HepG2 (cell line): ENCODE results near the gene GLI3. TPM values are rescaled to one million over a fixed set of nuclear protein-coding genes. Genes with fewer than 3 reads are reported as not detected.

Experiments used
- ATAC-seq: fragments of 200-7000 bp; cut with Tn5 transposase; 3 replicates; pipeline ENCODE4 v1.9.1; 2020; ENCODE audit warnings: mild to moderate bottlenecking, moderate library complexity
- BruUV-seq: library from RNA; stranded (reverse); fragments of 400-500 nt; replicated peaks from 2 replicates; lab custom pipeline; 2021; lab: Mats Ljungman, UMichigan
- CTCF ChIA-PET: fragments of 300-600 bp; formaldehyde crosslinking; extraction: SDS; loops from one replicate; lab custom pipeline; 2021; ENCODE audit warnings: low total read pairs, inconsistent platforms, low intra/inter-chr PET ratio; lab: Yijun Ruan, JAX
- POLR2A ChIA-PET: fragments of 350-600 bp; sonication (Branson Sonifier 250); formaldehyde crosslinking; loops from one replicate; lab custom pipeline; 2020; ENCODE audit warnings: antibody characterized with exemption, inconsistent platforms; lab: Yijun Ruan, JAX
- DNase-seq: peaks from one replicate; pipeline ENCODE4 v3.0.0-alpha.2; 2015; ENCODE audit warnings: low spot score
- FAIRE-seq: peaks from 3 replicates; lab custom pipeline; 2011; peaks lifted over from hg19 to GRCh38; lab: Jason Lieb, UNC
- H2AFZ ChIP-seq: one replicate; pipeline ENCODE4 v1.6.1; 2011; ENCODE audit warnings: low read length, inconsistent platforms
- H3K27ac ChIP-seq: fragments of 300-600 bp; 3 replicates; pipeline ENCODE4 v1.8.0; 2011; ENCODE audit warnings: mixed run types, mild to moderate bottlenecking, mixed read lengths, low read length, inconsistent platforms; ENCODE audit not compliant: insufficient read depth; ENCODE audit errors: extremely low read length
- H3K27me3 ChIP-seq, 2 experiments: fragments of 200-600 bp in 1 of 2; 2 replicates in 1 of 2; 3 replicates in 1 of 2; pipeline versions ENCODE4 v1.6.0 to v1.8.0; 2011; ENCODE audit warnings: low read length in 2 of 2, mild to moderate bottlenecking in 2 of 2, moderate library complexity in 2 of 2, inconsistent platforms in 1 of 2; ENCODE audit not compliant: insufficient read depth in 2 of 2, control insufficient read depth in 1 of 2
- H3K36me3 ChIP-seq, 2 experiments: fragments of 200-600 bp in 1 of 2; replicated peaks in 1 of 2; 2 replicates in 1 of 2; 3 replicates in 1 of 2; pipeline versions ENCODE4 v1.5.1 to v1.8.0; 2011; ENCODE audit warnings: low read length in 2 of 2, inconsistent platforms in 1 of 2; ENCODE audit not compliant: insufficient read depth in 2 of 2, control insufficient read depth in 1 of 2
- H3K4me1 ChIP-seq: 2 replicates; pipeline ENCODE4 v1.5.1; 2012; ENCODE audit warnings: low read length, inconsistent platforms; ENCODE audit not compliant: insufficient read depth
- H3K4me2 ChIP-seq: 2 replicates; pipeline ENCODE4 v1.6.0; 2011; ENCODE audit warnings: low read depth, low read length, inconsistent platforms
- H3K4me3 ChIP-seq, 3 experiments: fragments of 200-600 bp in 1 of 3; sonication (generic), shearing (Covaris generic) in 1 of 3; replicated peaks in 1 of 3; 2 replicates each; pipeline ENCODE4 v1.5.1; 2011 to 2016; ENCODE audit warnings: low read length in 3 of 3, inconsistent platforms in 2 of 3, low read depth in 2 of 3, mild to moderate bottlenecking in 2 of 3, control low read depth in 1 of 3, mixed read lengths in 1 of 3; ENCODE audit not compliant: insufficient read depth in 1 of 3
- H3K79me2 ChIP-seq: one replicate; pipeline ENCODE4 v1.6.1; 2011; ENCODE audit warnings: low read length, inconsistent platforms; ENCODE audit not compliant: insufficient read depth
- H3K9ac ChIP-seq: 2 replicates; pipeline ENCODE4 v1.6.0; 2011; ENCODE audit warnings: mild to moderate bottlenecking, low read depth, low read length, inconsistent platforms; ENCODE audit not compliant: insufficient read depth
- H3K9me3 ChIP-seq: 2 replicates; pipeline ENCODE4 v1.5.1; 2012; ENCODE audit warnings: mild to moderate bottlenecking, low read length
- H4K20me1 ChIP-seq: 2 replicates; pipeline ENCODE4 v1.6.0; 2011; ENCODE audit warnings: inconsistent platforms, mild to moderate bottlenecking, low read length, moderate library complexity; ENCODE audit not compliant: insufficient read depth
- ARNTL ChIP-seq: sonication (generic); formaldehyde crosslinking; IDR thresholded peaks from 2 replicates; pipeline ENCODE4 v1.4.0; 2020; ENCODE audit warnings: mild to moderate bottlenecking, missing genetic modification reagents
- CREM ChIP-seq, 2 experiments: sonication (generic) in 1 of 2; formaldehyde crosslinking in 1 of 2; IDR thresholded peaks; 2 replicates each; pipeline versions ENCODE4 v1.4.0 to v1.6.1; 2016 to 2020; ENCODE audit warnings: antibody characterized with exemption in 1 of 2, mild to moderate bottlenecking in 1 of 2, missing genetic modification reagents in 1 of 2
- GATA4 ChIP-seq: sonication (generic); IDR thresholded peaks from 2 replicates; pipeline ENCODE4 v1.6.1; 2016; ENCODE audit warnings: antibody characterized with exemption, low read depth, borderline replicate concordance
- MAX ChIP-seq: IDR thresholded peaks from 2 replicates; pipeline ENCODE4 v1.6.1; 2012; ENCODE audit warnings: inconsistent platforms
- MBNL3 ChIP-seq: fragments of 250-450 bp; sonication (Bioruptor Pico); conservative IDR thresholded peaks from 2 replicates; pipeline ENCODE4 v1.8.0; 2022; ENCODE audit warnings: mild to moderate bottlenecking, inconsistent platforms
- MEIS1 ChIP-seq: sonication (generic); formaldehyde crosslinking; IDR thresholded peaks from 2 replicates; pipeline ENCODE4 v1.9.0; 2021; ENCODE audit warnings: mild to moderate bottlenecking, missing genetic modification reagents, moderate library complexity, borderline replicate concordance
- MYC ChIP-seq: sonication (generic); formaldehyde crosslinking; IDR thresholded peaks from 2 replicates; pipeline ENCODE4 v1.9.0; 2021; ENCODE audit warnings: missing genetic modification reagents, borderline replicate concordance
- NR2F1 ChIP-seq, 2 experiments: fragments of 450-650 bp in 1 of 2; formaldehyde crosslinking in 1 of 2; IDR thresholded peaks; 2 replicates each; pipeline versions ENCODE4 v1.5.0 to v1.6.1; 2016 to 2020; ENCODE audit warnings: mild to moderate bottlenecking in 1 of 2, missing compliant biosample characterization in 1 of 2, missing genetic modification reagents in 1 of 2, moderate library complexity in 1 of 2
- NR2F6 ChIP-seq, 2 experiments: IDR thresholded peaks; 2 replicates each; pipeline ENCODE4 v1.6.1; 2016; ENCODE audit warnings: antibody characterized with exemption in 1 of 2, mild to moderate bottlenecking in 1 of 2
- ONECUT2 ChIP-seq: sonication (generic); formaldehyde crosslinking; IDR thresholded peaks from 2 replicates; pipeline ENCODE4 v1.4.0; 2020; ENCODE audit warnings: missing genetic modification reagents
- PITX1 ChIP-seq: sonication (generic); formaldehyde crosslinking; IDR thresholded peaks from 2 replicates; pipeline ENCODE4 v1.5.1; 2020; ENCODE audit warnings: mild to moderate bottlenecking, missing genetic modification reagents
- POLR2G ChIP-seq: fragments of 200-400 bp; formaldehyde crosslinking; IDR thresholded peaks from 2 replicates; pipeline ENCODE4 v1.6.1; 2018; ENCODE audit warnings: mild to moderate bottlenecking, low read depth, low read length, moderate library complexity
- RCOR2 ChIP-seq: IDR thresholded peaks from 2 replicates; pipeline ENCODE4 v1.6.1; 2016; ENCODE audit warnings: missing biosample characterization, missing genetic modification reagents
- SALL1 ChIP-seq: sonication (generic); formaldehyde crosslinking; IDR thresholded peaks from 2 replicates; pipeline ENCODE4 v1.8.0; 2022; ENCODE audit warnings: mild to moderate bottlenecking, missing genetic modification reagents
- ZBTB43 ChIP-seq: sonication (generic); formaldehyde crosslinking; conservative IDR thresholded peaks from 2 replicates; pipeline ENCODE4 v1.4.0; 2020; ENCODE audit warnings: missing genetic modification reagents
- ZFP62 ChIP-seq: sonication (generic); formaldehyde crosslinking; IDR thresholded peaks from 2 replicates; pipeline ENCODE4 v1.4.0; 2020; ENCODE audit warnings: missing genetic modification reagents
- ZNF143 ChIP-seq: sonication (generic); formaldehyde crosslinking; IDR thresholded peaks from 2 replicates; pipeline ENCODE4 v1.4.0; 2020; ENCODE audit warnings: missing genetic modification reagents
- ZNF253 ChIP-seq: sonication (generic); formaldehyde crosslinking; IDR thresholded peaks from 2 replicates; pipeline ENCODE4 v1.8.0; 2022; ENCODE audit warnings: mild to moderate bottlenecking, missing genetic modification reagents, borderline replicate concordance
- ZNF337 ChIP-seq: sonication (generic); formaldehyde crosslinking; IDR thresholded peaks from 2 replicates; pipeline ENCODE4 v1.5.1; 2020; ENCODE audit warnings: missing genetic modification reagents, low read depth, mild to moderate bottlenecking, borderline replicate concordance
- ZNF644 ChIP-seq: IDR thresholded peaks from 2 replicates; pipeline ENCODE4 v1.6.1; 2016; ENCODE audit warnings: low read depth
- ZNF710 ChIP-seq: sonication (generic); formaldehyde crosslinking; IDR thresholded peaks from 2 replicates; pipeline ENCODE4 v1.5.0; 2020; ENCODE audit warnings: mild to moderate bottlenecking, missing genetic modification reagents, borderline replicate concordance
- WGBS: methylation state at CpG from one replicate; pipeline ENCODE4 v1.1.6; 2017; ENCODE audit warnings: low lambda C conversion rate; 5-methylcytosine and 5-hydroxymethylcytosine counted together
- in situ Hi-C: cut with HindIII; loops from 2 replicates; pipeline ENCODE4 v1.10.0; 2017; ENCODE audit warnings: low pct_unique_long_range_greater_than_20kb; ENCODE audit not compliant: extremely low pct_ligation_motif_present
- intact Hi-C: fragments of 100-400 bp; cut with micrococcal nuclease; formaldehyde crosslinking; loops from one replicate; pipeline ENCODE4 v1.10.0; 2022; ENCODE audit not compliant: unreplicated experiment
- polyA plus RNA-seq, 8 experiments: library from polyadenylated mRNA; depleted of rRNA in 3 of 8; stranded (reverse) in 7 of 8; unstranded in 1 of 8; fragments of >200 nt; fragmentation: Illumina TruSeq in 4 of 8; extraction: Trizol in 4 of 8; gene quantifications; 2 replicates each; pipeline versions ENCODE4 v1.2.1 to v1.2.3, GENCODE V29; 2011 to 2016; ENCODE audit warnings: low read depth in 4 of 8, missing spikeins in 1 of 8, mixed read lengths in 1 of 8; ENCODE audit not compliant: insufficient read depth in 1 of 8
- total RNA-seq, 5 experiments: library from RNA; depleted of rRNA; stranded (reverse); fragments of >200 nt; fragmentation: Illumina TruSeq; extraction: Trizol; gene quantifications; 2 replicates each; pipeline ENCODE4 v1.2.3, GENCODE V29; 2016; ENCODE audit warnings: low read depth in 1 of 5

Gene GLI3
- total and polyA plus RNA-seq, 2 of the 13 experiments (the other 11 are each of a cell fraction or from before 2014, with no cell fraction given) = not detected

- TF ChIP-seq ZFP62 (CRISPR knock-in tag) (no peak), ZNF710 (CRISPR knock-in tag) (no peak), ZNF253 (CRISPR knock-in tag) (no peak), MEIS1 (CRISPR knock-in tag) (no peak), ARNTL (CRISPR knock-in tag) (no peak), POLR2G (no peak), ZNF337 (CRISPR knock-in tag) (no peak)
Measured at GRCh38 chr7:41972270-41972669, 264.7 kb downstream of the GLI3 start (continued).

- no peak overlapping the region for H3K4me3 ChIP-seq
- intact Hi-C loops = no loop called here
- TF ChIP-seq NR2F6 (IDR thresholded peaks at IDR 0.05) (peak; percentile 93), NR2F6 (CRISPR knock-in tag; IDR thresholded peaks at IDR 0.05) (peak; percentile 75), ONECUT2 (CRISPR knock-in tag) (no peak), MYC (CRISPR knock-in tag) (no peak), CREM (IDR thresholded peaks at IDR 0.05) (peak; percentile 33; the same call in 1 of the 2 replicates), CREM (CRISPR knock-in tag; IDR thresholded peaks at IDR 0.05) (no peak), GATA4 (no peak), MBNL3 (CRISPR knock-in tag) (no peak), NR2F1 (CRISPR knock-in tag; IDR thresholded peaks at IDR 0.05) (peak; percentile 75 to 76; a peak in 3 of 4 replicates), ZNF644 (CRISPR knock-in tag) (0 out of 2 replicates have a peak, but pooled peaks have one; percentile 39), SALL1 (CRISPR knock-in tag) (0 out of 2 replicates have a peak, but pooled peaks have one; percentile 48), PITX1 (CRISPR knock-in tag) (peak; percentile 70), MAX (0 out of 2 replicates have a peak, but pooled peaks have one; percentile 40), RCOR2 (CRISPR knock-in tag) (peak; percentile 55; the same call in 1 of the 2 replicates), ZNF143 (CRISPR knock-in tag) (no peak), ZBTB43 (peak; percentile 71; the same call in 1 of the 2 replicates)
Measured at GRCh38 chr7:41971640-41972187, 265.3 kb downstream of the GLI3 start.

More at GRCh38 chr7:41971640-41972187, 265.3 kb downstream of the GLI3 start:
- Histone ChIP-seq H2AFZ (no peak overlapping the region), H4K20me1 (no peaks in the 10 kb centered on the region), H3K79me2 (no peaks in the 10 kb centered on the region), H3K4me1 (peaks cover 18% of the 10 kb centered on the region), H3K27me3 (no peaks in the 10 kb centered on the region; a peak in 1 of 5 replicates), H3K36me3 (no peaks in the 10 kb centered on the region), H3K9me3 (no peaks in the 10 kb centered on the region), H3K4me2 (peak overlapping the region; percentile 55), H3K9ac (no peak overlapping the region), H3K27ac (no peak overlapping the region)
- POLR2A ChIA-PET = no interaction called here
- in situ Hi-C loops = no loop called here
- CTCF ChIA-PET = no interaction called here
- ATAC-seq = peak; percentile 96
- BruUV-seq = no TSS peak
- 3% methylated on average over 9 of the region's 9 CpGs for WGBS
- peak; percentile 59 for DNase-seq
- peak; percentile 48 for FAIRE-seq
